GM19372 (cell line): ENCODE results near the gene CENPF.

Source experiments
- ATAC-seq: cut with Tn5 transposase; IDR thresholded peaks from one replicate; pipeline ENCODE4 v1.9.1; 2021; ENCODE audit warnings: mild to moderate bottlenecking, low read depth, moderate library complexity; ENCODE audit not compliant: unreplicated experiment

CENPF gene

GRCh38 chr1:214617246-214617645 is 14.3 kb downstream of the CENPF start:
- no peak for ATAC-seq

- no peak for ATAC-seq
Observed at GRCh38 chr1:214617843-214618242, 14.8 kb downstream of the CENPF start.

GRCh38 chr1:214621236-214621635 is 18.2 kb downstream of the CENPF start:
- ATAC-seq, result no peak

GRCh38 chr1:214623430-214623829 is 20.4 kb downstream of the CENPF start:
- ATAC-seq, result no peak

- ATAC-seq, result peak; percentile 62
Observed at GRCh38 chr1:214632091-214632490, 29.1 kb downstream of the CENPF start.

- ATAC-seq, result no peak
Observed at GRCh38 chr1:214633686-214634085, 30.7 kb downstream of the CENPF start.

GRCh38 chr1:214634267-214634666 is 31.3 kb downstream of the CENPF start:
- ATAC-seq, result no peak

- no peak for ATAC-seq
Observed at GRCh38 chr1:214635086-214635485, 32.1 kb downstream of the CENPF start.

- no peak for ATAC-seq
Observed at GRCh38 chr1:214635506-214635905, 32.5 kb downstream of the CENPF start.

GRCh38 chr1:214636436-214636835 is 33.4 kb downstream of the CENPF start:
- ATAC-seq, result no peak

GRCh38 chr1:214637125-214637524 is 34.1 kb downstream of the CENPF start:
- no peak for ATAC-seq

- peak; percentile 70 for ATAC-seq
Observed at GRCh38 chr1:214637722-214638458, 34.9 kb downstream of the CENPF start.

GRCh38 chr1:214638459-214638807 is 35.4 kb downstream of the CENPF start:
- ATAC-seq, result no peak

GRCh38 chr1:214638997-214639396 is 36.0 kb downstream of the CENPF start:
- no peak for ATAC-seq

- ATAC-seq, result no peak
Observed at GRCh38 chr1:214640431-214641213, 37.6 kb downstream of the CENPF start.

- no peak for ATAC-seq
Observed at GRCh38 chr1:214641214-214641895, 38.4 kb downstream of the CENPF start.

- ATAC-seq, result no peak
Observed at GRCh38 chr1:214643030-214643429, 40.0 kb downstream of the CENPF start.

- no peak for ATAC-seq
Observed at GRCh38 chr1:214645712-214646111, 42.7 kb downstream of the CENPF start.

- ATAC-seq, result no peak
Observed at GRCh38 chr1:214648801-214649200, 45.8 kb downstream of the CENPF start.

GRCh38 chr1:214649607-214650006 is 46.6 kb downstream of the CENPF start:
- ATAC-seq, result no peak

- no peak for ATAC-seq
Observed at GRCh38 chr1:214650664-214651063, 47.7 kb downstream of the CENPF start.
